HG02763 (cell line): ENCODE measurements around the gene HCRTR1.

Experiments used
- ATAC-seq: cut with Tn5 transposase; IDR thresholded peaks from one replicate; pipeline ENCODE4 v1.9.1; 2021; ENCODE audit warnings: mild to moderate bottlenecking, moderate library complexity; ENCODE audit not compliant: unreplicated experiment

The HCRTR1 gene

DNA sequence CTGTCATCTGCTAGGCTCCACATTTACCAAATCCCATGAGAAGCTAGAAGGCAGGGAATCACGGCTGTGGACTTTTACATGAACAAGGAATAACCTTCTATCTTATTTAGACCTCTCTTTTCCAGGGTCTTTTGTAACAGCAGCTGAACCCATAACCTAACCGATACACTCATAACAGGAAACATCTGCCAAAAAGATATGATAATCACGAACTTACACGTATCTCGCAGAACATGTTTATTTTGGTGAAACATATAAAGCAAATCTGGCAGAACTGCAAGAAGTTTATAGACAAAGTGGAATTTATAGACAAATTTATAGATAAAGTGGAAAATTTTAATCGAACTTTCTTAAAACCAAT is 20.8 kb upstream of the HCRTR1 start:
- no peak for ATAC-seq

DNA sequence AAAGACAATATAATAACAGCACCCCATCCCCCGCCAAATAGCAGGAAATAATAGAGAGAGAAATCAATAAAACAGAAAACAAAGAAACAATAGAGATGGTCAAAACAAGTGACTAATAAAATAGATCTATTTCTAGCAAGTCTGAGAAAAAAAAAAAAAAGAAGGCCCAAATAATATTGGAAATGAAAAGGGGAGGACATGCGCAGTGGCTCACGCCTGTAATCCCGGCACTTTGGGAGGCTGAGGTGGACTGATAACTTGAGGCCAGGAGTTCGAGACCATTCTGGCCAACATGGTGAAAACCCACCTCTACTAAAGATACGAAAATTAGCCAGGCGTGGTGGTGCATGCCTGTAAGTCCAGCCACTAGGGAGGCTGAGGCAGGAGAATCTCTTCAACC is 18.5 kb upstream of the HCRTR1 start:
- ATAC-seq = no peak

GRCh38 chr1:31600641-31601040 is 16.8 kb upstream of the HCRTR1 start:
- no peak for ATAC-seq

- no peak for ATAC-seq
Observed at GRCh38 chr1:31602081-31602480, 15.4 kb upstream of the HCRTR1 start.

DNA sequence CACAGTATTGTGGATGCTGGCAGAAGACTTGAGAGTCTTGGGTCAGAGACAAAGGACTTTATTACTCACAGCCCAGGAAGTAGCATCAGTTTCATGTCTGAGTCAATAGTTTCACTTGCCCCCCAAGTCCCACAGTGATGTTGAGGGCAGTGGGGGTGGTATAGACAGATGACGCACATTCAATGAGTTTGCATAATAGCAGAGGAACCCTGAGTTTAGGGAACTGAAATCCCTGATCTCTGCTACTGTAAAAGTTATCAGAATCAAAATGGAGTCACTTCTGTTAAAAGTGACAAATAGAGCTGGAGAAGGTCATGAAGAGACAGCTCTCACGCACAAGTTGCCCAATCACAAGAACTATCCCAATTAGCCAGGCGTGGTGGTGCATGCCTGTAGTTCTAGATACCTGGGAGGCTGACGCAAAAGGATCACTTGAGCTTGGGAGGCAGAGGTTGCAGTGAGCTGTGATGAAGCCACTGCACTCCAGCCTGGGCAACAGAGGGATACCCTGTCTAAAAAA is 11.5 kb upstream of the HCRTR1 start:
- ATAC-seq = peak; percentile 45

GRCh38 chr1:31607360-31607759 is 10.1 kb upstream of the HCRTR1 start:
- no peak for ATAC-seq

DNA sequence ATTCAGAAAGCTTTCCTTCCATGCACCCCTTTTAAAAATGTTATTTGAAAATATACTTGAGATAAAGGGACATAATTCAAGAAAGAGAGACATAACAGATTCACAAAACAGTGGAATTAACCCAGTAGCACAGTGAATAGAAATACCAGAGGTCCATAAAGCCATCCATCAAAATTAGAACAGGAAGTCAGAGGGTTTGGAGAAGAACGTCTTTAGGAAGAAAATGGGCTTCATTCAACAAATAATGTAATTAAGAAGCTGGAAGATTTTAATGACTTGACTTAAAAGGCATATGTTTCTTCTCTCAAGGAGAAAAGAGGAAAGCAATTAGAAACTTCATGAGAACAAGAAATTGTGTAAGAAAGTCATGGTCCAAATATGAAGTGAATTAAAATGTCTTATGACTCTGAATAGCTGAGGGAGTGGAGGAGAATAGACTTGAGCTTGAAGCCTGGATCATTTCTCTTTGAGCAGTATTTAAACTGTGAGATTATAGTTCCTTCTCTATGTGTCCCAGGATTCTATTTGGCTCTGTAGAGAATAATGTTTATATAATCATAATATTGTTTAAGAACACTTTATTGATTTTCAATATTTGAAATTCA is 7.9 kb upstream of the HCRTR1 start:
- no peak for ATAC-seq

GRCh38 chr1:31614414-31615005 is 3.0 kb upstream of the HCRTR1 start:
- no peak for ATAC-seq

DNA sequence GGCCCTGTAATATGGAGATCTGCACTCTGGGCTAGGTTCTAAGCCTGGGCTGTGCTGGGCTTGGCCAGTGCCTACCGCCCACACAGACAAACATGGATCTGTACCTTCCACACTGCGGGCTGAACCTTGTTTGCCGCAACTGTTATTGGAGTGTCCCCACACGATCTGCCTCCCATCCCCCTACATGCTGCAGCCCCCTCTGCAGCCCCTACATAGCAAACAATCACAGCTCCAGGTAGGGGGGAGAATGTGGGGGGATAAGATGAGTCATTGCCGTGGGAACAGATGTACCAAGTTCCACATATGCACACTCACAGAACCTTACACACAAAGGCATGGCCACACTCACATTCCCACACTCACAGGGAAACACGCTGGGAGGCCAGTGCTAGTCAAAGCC is 2.1 kb upstream of the HCRTR1 start:
- ATAC-seq = no peak

DNA sequence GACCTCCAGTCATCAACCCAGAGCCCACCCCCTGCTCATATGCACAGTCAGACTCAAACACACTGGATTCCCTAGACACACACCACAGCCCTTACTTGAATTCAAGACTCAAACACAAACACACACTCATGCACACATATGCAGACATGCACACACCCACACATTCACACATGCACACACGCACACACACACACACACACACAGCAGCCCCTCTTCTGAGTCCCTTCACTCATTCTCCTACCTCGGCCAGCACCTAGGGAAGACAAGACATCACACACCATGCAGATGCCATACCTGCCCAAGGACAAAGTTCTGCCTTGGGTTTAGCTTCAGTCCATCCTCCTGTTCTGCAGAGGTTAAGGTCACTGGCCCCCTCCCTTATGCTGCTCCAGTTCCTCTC is 1.6 kb upstream of the HCRTR1 start:
- ATAC-seq = no peak

DNA sequence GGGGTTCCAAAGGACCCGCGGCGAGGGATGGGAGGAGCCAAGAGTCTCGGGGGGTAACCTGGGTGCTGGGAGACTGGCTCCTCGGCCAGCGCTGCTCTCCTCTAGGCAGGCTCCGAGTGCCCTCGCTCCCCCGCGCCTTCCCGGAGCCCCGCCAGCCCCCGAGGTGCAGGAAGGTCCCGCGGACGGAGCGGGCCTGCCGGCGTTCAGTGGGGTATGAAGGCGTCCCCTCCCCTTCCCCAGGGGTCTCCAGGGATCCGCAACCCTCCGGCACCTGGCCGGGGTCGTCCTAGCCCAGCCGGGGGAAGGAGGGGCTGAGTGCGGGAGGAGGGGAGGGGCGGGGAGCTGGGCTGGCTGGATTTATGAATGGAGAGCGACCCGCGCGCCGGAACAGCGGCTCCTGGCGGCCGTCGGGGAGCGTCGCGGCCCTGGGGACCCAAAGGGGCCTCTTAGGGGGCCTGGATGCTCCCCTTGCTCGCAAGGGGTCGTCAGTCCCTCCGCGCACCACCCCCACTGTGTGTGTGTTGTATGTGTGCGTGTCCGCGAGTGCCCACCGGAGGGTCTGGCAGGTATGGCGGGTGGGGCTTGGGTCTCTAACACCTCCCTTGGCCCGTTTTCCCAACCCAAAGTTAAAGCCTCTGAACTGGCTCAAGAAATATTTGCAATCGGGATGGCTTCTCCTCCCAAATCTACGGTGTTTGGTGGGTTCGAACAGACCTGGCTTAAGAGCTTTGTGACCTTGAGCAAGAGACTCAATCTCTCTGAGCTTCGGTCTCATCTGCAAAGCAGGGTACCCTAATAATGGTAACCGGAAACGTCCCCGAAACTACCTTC is 642 bp downstream of the HCRTR1 start:
- ATAC-seq = no peak

- no peak for ATAC-seq
Observed at GRCh38 chr1:31618916-31619846, 1.7 kb downstream of the HCRTR1 start.

- no peak for ATAC-seq
Observed at GRCh38 chr1:31620631-31621497, 3.4 kb downstream of the HCRTR1 start.

- no peak for ATAC-seq
Observed at GRCh38 chr1:31621498-31621820, 4.0 kb downstream of the HCRTR1 start.

DNA sequence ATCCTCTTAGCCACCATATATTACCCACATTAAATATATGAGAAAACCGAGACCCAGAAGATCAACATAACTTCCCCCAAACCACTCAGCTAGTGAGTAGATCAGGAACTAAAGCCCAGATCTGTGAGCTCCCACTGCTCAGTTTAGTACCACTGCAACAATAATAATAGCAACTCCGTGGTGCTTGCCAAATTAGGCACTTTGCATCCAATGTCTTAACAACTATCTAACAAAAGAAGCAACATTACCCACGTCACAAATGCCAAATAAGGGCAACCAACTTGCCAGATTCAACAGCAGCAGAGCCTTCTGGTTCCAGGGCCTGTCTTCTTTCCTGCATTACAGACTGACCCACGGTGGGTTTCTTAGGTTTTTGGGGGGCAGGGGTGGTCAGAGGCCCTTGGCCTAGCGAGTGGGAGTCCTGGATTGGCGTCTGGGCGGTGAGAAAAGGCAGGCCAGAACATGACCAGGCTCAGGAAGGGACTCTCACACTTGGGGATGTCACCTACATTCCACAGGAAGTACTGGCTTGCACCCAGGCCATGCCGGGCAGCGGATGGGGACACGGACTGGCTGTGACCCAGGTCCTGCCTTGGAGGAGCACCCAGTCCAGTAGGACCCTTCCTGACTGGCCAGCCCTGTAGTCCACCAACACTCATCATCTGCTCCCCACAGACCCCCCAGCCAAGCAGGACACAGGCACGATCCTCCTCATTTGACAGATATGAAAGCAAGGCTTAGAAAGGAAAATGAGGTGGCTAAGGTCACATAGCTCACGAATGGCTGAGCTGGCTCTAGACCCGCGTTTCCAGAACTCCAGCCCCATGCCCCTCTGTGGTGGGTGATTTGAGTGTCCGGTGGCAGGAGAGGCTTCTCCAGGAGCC is 4.6 kb downstream of the HCRTR1 start:
- ATAC-seq = no peak

DNA sequence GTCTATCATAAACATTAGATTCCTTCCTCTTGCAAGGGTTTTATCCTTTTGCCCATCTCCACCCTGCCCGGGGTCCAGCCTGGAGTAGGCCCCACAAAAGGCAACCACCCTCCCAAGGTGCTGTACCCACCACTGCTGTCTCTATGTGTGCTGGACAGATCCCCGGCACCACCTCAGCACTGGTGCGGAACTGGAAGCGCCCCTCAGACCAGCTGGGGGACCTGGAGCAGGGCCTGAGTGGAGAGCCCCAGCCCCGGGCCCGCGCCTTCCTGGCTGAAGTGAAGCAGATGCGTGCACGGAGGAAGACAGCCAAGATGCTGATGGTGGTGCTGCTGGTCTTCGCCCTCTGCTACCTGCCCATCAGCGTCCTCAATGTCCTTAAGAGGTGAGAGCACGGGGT is 5.9 kb downstream of the HCRTR1 start:
- no peak for ATAC-seq

DNA sequence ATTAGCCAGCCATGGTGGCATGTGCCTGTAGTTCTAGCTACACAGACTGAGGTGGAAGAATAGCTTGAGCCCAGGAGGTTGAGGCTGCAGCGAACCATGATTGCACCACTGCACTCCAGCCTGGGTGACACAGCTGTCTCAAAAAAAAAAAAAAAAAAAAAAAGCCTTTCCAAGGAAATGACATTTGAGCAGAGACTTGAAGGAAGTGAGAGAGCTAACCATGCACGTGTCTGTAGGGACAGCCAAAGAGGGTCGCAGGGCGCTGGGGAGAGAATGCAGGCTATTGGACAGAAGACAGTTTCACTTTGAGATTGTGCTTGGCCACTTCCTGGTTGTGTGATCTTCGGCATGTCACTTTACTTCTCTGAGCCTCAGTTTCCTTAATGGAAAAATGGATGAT is 6.8 kb downstream of the HCRTR1 start:
- ATAC-seq = no peak

DNA sequence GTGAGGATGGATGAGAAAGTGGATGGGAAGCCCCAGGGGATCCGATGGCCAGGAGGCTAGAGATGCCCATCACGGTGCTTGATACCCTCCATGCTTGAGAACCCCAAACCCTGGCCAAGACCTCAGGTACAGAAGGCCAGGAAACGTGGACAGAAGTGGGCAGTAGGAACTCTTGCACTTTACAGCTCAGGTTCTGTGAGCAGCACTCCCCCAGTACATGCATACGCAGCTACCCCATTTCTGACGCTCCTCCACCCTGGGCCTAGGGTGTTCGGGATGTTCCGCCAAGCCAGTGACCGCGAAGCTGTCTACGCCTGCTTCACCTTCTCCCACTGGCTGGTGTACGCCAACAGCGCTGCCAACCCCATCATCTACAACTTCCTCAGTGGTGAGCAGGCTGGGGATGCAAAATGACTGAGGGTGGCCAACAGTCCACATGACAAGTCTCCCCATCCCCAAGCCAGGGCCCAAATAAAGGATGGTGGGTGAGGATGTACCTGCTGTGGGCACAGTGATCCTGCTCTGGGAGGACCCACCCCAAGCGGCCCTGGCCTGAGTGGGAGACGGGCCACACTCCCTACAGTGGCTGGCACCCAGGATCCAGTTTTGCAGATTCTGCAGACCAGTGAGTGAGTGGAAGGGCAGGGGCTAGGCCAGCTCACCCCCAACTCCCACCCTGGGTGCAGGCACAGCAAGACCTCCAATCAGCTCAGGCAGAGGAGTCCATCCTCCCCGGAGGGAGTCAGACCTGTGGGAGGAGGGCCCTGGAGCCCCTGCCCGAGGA is 7.4 kb downstream of the HCRTR1 start:
- ATAC-seq = no peak
